PC-3 (cell line): ENCODE data around the gene IRF8. TPM values are rescaled to one million over a fixed set of nuclear protein-coding genes. Genes with fewer than 3 reads are reported as not detected.

ENCODE experiments used
- ATAC-seq: fragments of 200-7000 bp; cut with Tn5 transposase; 2 replicates; pipeline ENCODE4 v1.9.1; 2020; ENCODE audit warnings: mild to moderate bottlenecking, moderate library complexity
- BruUV-seq: library from RNA; stranded (reverse); fragments of 400-500 nt; replicated peaks from 2 replicates; lab custom pipeline; 2021; lab: Mats Ljungman, UMichigan
- CTCF ChIA-PET: fragments of 300-600 bp; sonication (Branson Sonifier 250); formaldehyde crosslinking; loops from one replicate; lab custom pipeline; 2022; ENCODE audit warnings: antibody characterized with exemption; lab: Charles Lee
- POLR2A ChIA-PET: fragments of 300-600 bp; sonication (Branson Sonifier 250); formaldehyde crosslinking; loops from one replicate; lab custom pipeline; 2022; ENCODE audit warnings: antibody characterized with exemption; ENCODE audit not compliant: unreplicated experiment; lab: Charles Lee
- DNase-seq: peaks from one replicate; pipeline ENCODE4 v3.0.0-alpha.2; 2015
- H2AFZ ChIP-seq: fragments of 300-600 bp; sonication (generic); 2 replicates; pipeline ENCODE4 v1.6.0; 2016; ENCODE audit warnings: antibody characterized with exemption, low read length
- H3F3A ChIP-seq: fragments of 300-600 bp; sonication (generic); one replicate; pipeline ENCODE4 v1.6.0; 2017; ENCODE audit warnings: antibody characterized with exemption, low read length, control low read depth, mild to moderate bottlenecking; ENCODE audit not compliant: unreplicated experiment
- H3K27ac ChIP-seq: fragments of 300-600 bp; sonication (generic); 2 replicates; pipeline ENCODE4 v1.5.1; 2016; ENCODE audit warnings: mild to moderate bottlenecking, low read length
- H3K27me3 ChIP-seq: fragments of 300-600 bp; sonication (generic); 2 replicates; pipeline ENCODE4 v1.6.1; 2016; ENCODE audit warnings: low read length, mixed read lengths
- H3K36me3 ChIP-seq: fragments of 300-600 bp; sonication (generic); 2 replicates; pipeline ENCODE4 v1.6.1; 2016; ENCODE audit warnings: low read depth, mixed run types, low read length, mixed read lengths
- H3K4me1 ChIP-seq: fragments of 300-600 bp; sonication (generic); 2 replicates; pipeline ENCODE4 v1.5.1; 2016; ENCODE audit warnings: low read length; ENCODE audit not compliant: insufficient read depth
- H3K4me2 ChIP-seq: fragments of 300-600 bp; sonication (generic); 2 replicates; pipeline ENCODE4 v1.6.0; 2016; ENCODE audit warnings: low read length
- H3K4me3 ChIP-seq: fragments of 300-600 bp; sonication (generic); 2 replicates; pipeline ENCODE4 v1.5.1; 2016; ENCODE audit warnings: mild to moderate bottlenecking, low read length, mixed read lengths
- H3K79me2 ChIP-seq: fragments of 300-600 bp; sonication (generic); 2 replicates; pipeline ENCODE4 v1.6.1; 2017; ENCODE audit warnings: low read length, mixed read lengths
- H3K9ac ChIP-seq: fragments of 300-600 bp; sonication (generic); 2 replicates; pipeline ENCODE4 v1.6.0; 2016; ENCODE audit warnings: mild to moderate bottlenecking, low read length
- H3K9me2 ChIP-seq: fragments of 300-600 bp; sonication (generic); replicated peaks from 2 replicates; pipeline ENCODE4 v1.6.1; 2016; ENCODE audit warnings: mixed run types, low read length, mixed read lengths
- H3K9me3 ChIP-seq: fragments of 300-600 bp; sonication (generic); 2 replicates; pipeline ENCODE4 v1.6.1; 2016; ENCODE audit warnings: low read length, mixed read lengths
- H4K20me1 ChIP-seq: fragments of 300-600 bp; sonication (generic); 2 replicates; pipeline ENCODE4 v1.6.1; 2016; ENCODE audit warnings: low read length, mixed read lengths
- EZH2 ChIP-seq: fragments of 300-600 bp; sonication (generic); IDR thresholded peaks from one replicate; pipeline ENCODE4 v1.6.1; 2017; ENCODE audit warnings: antibody characterized with exemption, mild to moderate bottlenecking, low read length; ENCODE audit not compliant: unreplicated experiment
- EZH2phosphoT487 ChIP-seq: fragments of 300-600 bp; sonication (generic); IDR thresholded peaks from 2 replicates; pipeline ENCODE4 v1.6.1; 2018; ENCODE audit warnings: mild to moderate bottlenecking, antibody characterized with exemption, low read length, borderline replicate concordance
- intact Hi-C: fragments of 100-400 bp; cut with micrococcal nuclease; formaldehyde crosslinking; loops from 2 replicates; pipeline ENCODE4 v1.9.0; 2023
- total RNA-seq: library from RNA; depleted of rRNA; stranded (reverse); fragments of >200 nt; gene quantifications from 2 replicates; pipeline ENCODE4 v1.2.3, GENCODE V29; 2014
- TF ChIP-seq, protein P1 (sequence below): fragments of 300-600 bp; sonication (generic); conservative IDR thresholded peaks from 2 replicates; pipeline ENCODE4 v1.5.1; 2017; ENCODE audit warnings: antibody characterized with exemption, low read depth, mild to moderate bottlenecking, low read length

Gene IRF8
- total RNA-seq, 1 experiment from 2014 or later = not detected

DNA sequence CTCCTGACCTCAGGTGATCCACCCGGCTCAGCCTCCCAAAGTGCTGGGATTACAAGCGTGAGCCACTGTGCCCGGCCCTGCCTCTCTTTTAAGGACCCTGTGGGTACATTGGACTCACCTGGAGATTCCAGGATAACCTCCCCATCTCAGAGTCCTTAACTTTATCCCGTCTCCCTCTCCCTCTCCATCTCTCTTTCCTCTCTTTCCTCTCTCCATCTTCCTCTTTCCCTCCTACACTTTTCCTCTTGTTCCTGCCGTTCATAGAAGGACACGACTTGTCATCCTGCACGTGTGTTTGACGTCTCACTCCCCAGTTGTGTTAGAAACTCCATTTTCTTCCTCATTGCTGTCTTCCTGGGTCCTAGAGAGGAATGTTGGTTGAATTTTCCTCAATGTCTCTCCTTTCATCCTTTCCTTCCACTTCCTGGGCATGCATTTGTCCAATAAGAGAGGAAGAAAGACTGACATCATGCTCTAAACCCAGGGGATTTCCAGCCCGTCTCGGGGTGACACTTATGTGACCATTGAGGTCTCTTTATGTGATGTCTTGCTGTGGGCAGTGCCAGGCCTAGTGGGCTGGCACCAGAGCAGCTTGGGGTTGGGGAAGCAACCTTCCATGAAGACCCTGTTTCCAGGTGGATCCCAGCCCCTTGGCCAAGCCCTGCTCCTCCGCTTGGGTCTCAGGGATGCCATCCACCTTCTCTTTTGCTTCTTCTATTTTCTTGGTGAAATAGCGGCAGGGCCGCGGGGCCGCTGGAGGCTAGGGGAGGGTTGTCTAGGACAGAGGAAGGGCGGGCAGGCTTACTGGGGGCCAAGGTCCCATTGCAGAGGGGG, 39.8 kb upstream of the IRF8 start:
- H3K4me2 ChIP-seq = no peak overlapping the region
- intact Hi-C loops = no loop called here
- no peaks in the 10 kb centered on the region for H3F3A ChIP-seq
- H3K27ac ChIP-seq = no peak overlapping the region
- no peaks in the 10 kb centered on the region for H3K36me3 ChIP-seq
- no peaks in the 10 kb centered on the region for H4K20me1 ChIP-seq
- no peak for ATAC-seq
- H3K4me1 ChIP-seq = no peaks in the 10 kb centered on the region
- H2AFZ ChIP-seq = no peak overlapping the region
- CTCF ChIA-PET = no interaction called here
- H3K27me3 ChIP-seq = peaks cover 18% of the 10 kb centered on the region
- no TSS peak for BruUV-seq
- no peaks in the 10 kb centered on the region for H3K79me2 ChIP-seq
- POLR2A ChIA-PET = no interaction called here
- H3K4me3 ChIP-seq = no peak overlapping the region
- no peak for DNase-seq
- TF ChIP-seq EZH2phosphoT487 (no peak), EZH2 (no peak)
- TF ChIP-seq, protein P1, sequence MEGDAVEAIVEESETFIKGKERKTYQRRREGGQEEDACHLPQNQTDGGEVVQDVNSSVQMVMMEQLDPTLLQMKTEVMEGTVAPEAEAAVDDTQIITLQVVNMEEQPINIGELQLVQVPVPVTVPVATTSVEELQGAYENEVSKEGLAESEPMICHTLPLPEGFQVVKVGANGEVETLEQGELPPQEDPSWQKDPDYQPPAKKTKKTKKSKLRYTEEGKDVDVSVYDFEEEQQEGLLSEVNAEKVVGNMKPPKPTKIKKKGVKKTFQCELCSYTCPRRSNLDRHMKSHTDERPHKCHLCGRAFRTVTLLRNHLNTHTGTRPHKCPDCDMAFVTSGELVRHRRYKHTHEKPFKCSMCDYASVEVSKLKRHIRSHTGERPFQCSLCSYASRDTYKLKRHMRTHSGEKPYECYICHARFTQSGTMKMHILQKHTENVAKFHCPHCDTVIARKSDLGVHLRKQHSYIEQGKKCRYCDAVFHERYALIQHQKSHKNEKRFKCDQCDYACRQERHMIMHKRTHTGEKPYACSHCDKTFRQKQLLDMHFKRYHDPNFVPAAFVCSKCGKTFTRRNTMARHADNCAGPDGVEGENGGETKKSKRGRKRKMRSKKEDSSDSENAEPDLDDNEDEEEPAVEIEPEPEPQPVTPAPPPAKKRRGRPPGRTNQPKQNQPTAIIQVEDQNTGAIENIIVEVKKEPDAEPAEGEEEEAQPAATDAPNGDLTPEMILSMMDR = no peak
- no peaks in the 10 kb centered on the region for H3K9me3 ChIP-seq
- no peak overlapping the region for H3K9ac ChIP-seq
- no peaks in the 10 kb centered on the region for H3K9me2 ChIP-seq

DNA sequence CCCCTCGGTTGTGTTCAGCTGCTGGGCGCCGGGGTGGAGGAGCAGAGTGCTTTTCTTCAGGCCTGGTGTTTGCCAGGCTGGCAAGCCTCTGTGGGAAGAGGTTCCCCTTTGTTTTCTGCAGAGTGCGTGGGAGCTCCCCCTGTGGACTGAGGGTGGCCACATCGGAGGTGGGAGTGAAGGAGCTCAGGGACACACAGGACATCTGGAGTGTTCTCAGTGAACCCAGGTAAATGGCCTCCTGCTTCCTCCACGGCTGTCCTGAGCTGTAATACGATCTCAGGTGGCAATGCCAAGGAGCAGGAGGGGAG, 39.2 kb upstream of the IRF8 start:
- no TSS peak for BruUV-seq
- CTCF ChIA-PET = no interaction called here
- Histone ChIP-seq H3K9me3 (no peaks in the 10 kb centered on the region), H3K4me2 (no peak overlapping the region), H3K9me2 (no peaks in the 10 kb centered on the region), H3K79me2 (no peaks in the 10 kb centered on the region), H3K36me3 (no peaks in the 10 kb centered on the region), H3K9ac (no peak overlapping the region), H3K4me3 (no peak overlapping the region), H4K20me1 (no peaks in the 10 kb centered on the region), H3F3A (no peaks in the 10 kb centered on the region), H3K27me3 (peaks cover 18% of the 10 kb centered on the region), H3K27ac (no peak overlapping the region), H2AFZ (no peak overlapping the region), H3K4me1 (no peaks in the 10 kb centered on the region)
- DNase-seq (no peak), ATAC-seq (no peak)
- intact Hi-C loops = no loop called here
- POLR2A ChIA-PET = no interaction called here
- TF ChIP-seq EZH2 = no peak
- TF ChIP-seq EZH2phosphoT487 = no peak
- TF ChIP-seq, protein P1 = no peak

DNA sequence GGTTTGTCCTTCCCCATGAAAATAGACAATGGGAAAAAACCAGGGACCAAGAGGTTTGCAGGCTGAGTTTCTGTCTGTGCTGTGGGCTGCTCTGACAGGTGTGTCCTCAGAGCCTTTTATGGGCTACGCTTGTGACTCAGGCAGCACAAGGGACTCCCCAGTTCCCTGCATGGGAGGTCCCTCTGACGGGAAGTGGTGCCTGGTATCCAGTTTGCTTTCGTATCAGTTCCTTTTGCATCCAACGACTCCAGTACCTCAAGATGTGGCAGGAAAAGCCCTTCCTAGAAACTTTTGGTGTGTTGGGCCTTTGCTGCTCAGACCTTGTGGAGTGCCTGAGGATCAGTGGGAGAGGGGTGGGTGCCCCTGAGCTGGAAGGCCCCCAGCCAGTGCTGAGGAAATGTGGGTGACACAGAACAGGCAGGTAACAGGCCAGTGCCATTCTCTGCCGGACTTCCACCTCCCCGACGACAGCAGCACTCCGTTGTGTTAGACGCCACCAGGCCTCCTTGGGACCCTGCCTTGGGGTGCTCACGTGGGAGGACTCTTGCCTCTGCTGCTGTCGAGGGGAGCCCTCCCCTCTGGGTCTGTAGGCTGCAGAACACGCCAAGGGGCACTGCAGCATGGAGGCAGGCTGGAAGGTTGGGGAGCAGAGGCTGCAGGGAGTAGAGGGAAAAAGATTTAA, 38.4 kb upstream of the IRF8 start:
- Histone ChIP-seq H3K27ac (no peak overlapping the region), H3F3A (no peaks in the 10 kb centered on the region), H3K79me2 (no peaks in the 10 kb centered on the region), H2AFZ (no peak overlapping the region), H3K4me2 (no peak overlapping the region), H4K20me1 (no peaks in the 10 kb centered on the region), H3K4me3 (no peak overlapping the region), H3K36me3 (no peaks in the 10 kb centered on the region), H3K9me2 (no peaks in the 10 kb centered on the region), H3K4me1 (no peaks in the 10 kb centered on the region), H3K9me3 (no peaks in the 10 kb centered on the region), H3K9ac (no peak overlapping the region), H3K27me3 (peaks cover 21% of the 10 kb centered on the region)
- no peak for ATAC-seq
- POLR2A ChIA-PET = no interaction called here
- TF ChIP-seq, protein P1 = no peak
- no peak for TF ChIP-seq EZH2
- no peak for TF ChIP-seq EZH2phosphoT487
- CTCF ChIA-PET = no interaction called here
- intact Hi-C loops = no loop called here
- DNase-seq = no peak
- BruUV-seq = no TSS peak
